IMR-90 (cell line): ENCODE measurements around the gene CEP72. TPM values are rescaled to one million over a fixed set of nuclear protein-coding genes. Genes with fewer than 3 reads are reported as not detected.

Experiments
- ATAC-seq: fragments of 200-7000 bp; cut with Tn5 transposase; 2 replicates; pipeline ENCODE4 v1.9.1; 2020; ENCODE audit warnings: low read depth, mild to moderate bottlenecking, moderate library complexity
- BruUV-seq: library from RNA; stranded (reverse); fragments of 400-500 nt; replicated peaks from 2 replicates; lab custom pipeline; 2021; lab: Mats Ljungman, UMichigan
- CTCF ChIA-PET: fragments of 300-600 bp; formaldehyde crosslinking; extraction: SDS; loops from one replicate; lab custom pipeline; 2021; ENCODE audit warnings: antibody characterized with exemption; lab: Yijun Ruan, JAX
- POLR2A ChIA-PET: fragments of 300-600 bp; sonication (Branson Sonifier 250); formaldehyde crosslinking; loops from one replicate; lab custom pipeline; 2022; ENCODE audit warnings: antibody characterized with exemption; ENCODE audit not compliant: unreplicated experiment; lab: Charles Lee
- DNase-seq: peaks from one replicate; pipeline ENCODE4 v3.0.0; 2013
- H2AFZ ChIP-seq: replicated peaks from 2 replicates; pipeline ENCODE3; 2013; ENCODE audit warnings: low read length, mild to moderate bottlenecking; ENCODE audit not compliant: poor library complexity
- H2AK5ac ChIP-seq: 2 replicates; pipeline ENCODE4 v1.6.1; 2013; ENCODE audit warnings: low read depth, low read length, inconsistent platforms
- H2AK9ac ChIP-seq: replicated peaks from 2 replicates; pipeline ENCODE3; 2013; ENCODE audit warnings: mild to moderate bottlenecking, low read depth, low read length, moderate library complexity; ENCODE audit not compliant: poor library complexity
- H2BK120ac ChIP-seq: 2 replicates; pipeline ENCODE4 v1.6.1; 2013; ENCODE audit warnings: low read depth, low read length, inconsistent platforms
- H2BK15ac ChIP-seq: 3 replicates; pipeline ENCODE4 v1.6.1; 2013; ENCODE audit warnings: low read depth, low read length, inconsistent platforms
- H2BK20ac ChIP-seq: 2 replicates; pipeline ENCODE4 v1.6.1; 2013; ENCODE audit warnings: low read depth, mild to moderate bottlenecking, inconsistent platforms, low read length, moderate library complexity
- H2BK5ac ChIP-seq: 2 replicates; pipeline ENCODE4 v1.6.1; 2013; ENCODE audit warnings: mild to moderate bottlenecking, low read depth, low read length, inconsistent platforms; ENCODE audit not compliant: poor library complexity, severe bottlenecking
- H3K14ac ChIP-seq: replicated peaks from 2 replicates; pipeline ENCODE4 v1.6.1; 2013; ENCODE audit warnings: low read depth, low read length, inconsistent platforms
- H3K18ac ChIP-seq: 2 replicates; pipeline ENCODE4 v1.6.1; 2013; ENCODE audit warnings: low read depth, low read length, control low read depth
- H3K23ac ChIP-seq: 2 replicates; pipeline ENCODE4 v1.6.1; 2013; ENCODE audit warnings: low read depth, low read length, inconsistent platforms
- H3K27ac ChIP-seq: 2 replicates; pipeline ENCODE4 v1.5.1; 2013; ENCODE audit warnings: mild to moderate bottlenecking, control low read depth, low read length; ENCODE audit not compliant: insufficient read depth
- H3K27me3 ChIP-seq: 2 replicates; pipeline ENCODE4 v1.6.1; 2013; ENCODE audit warnings: low read length; ENCODE audit not compliant: control insufficient read depth, insufficient read depth
- H3K36me3 ChIP-seq: 2 replicates; pipeline ENCODE4 v1.6.1; 2013; ENCODE audit warnings: low read length, mixed read lengths; ENCODE audit not compliant: control insufficient read depth, insufficient read depth
- H3K4ac ChIP-seq: 2 replicates; pipeline ENCODE4 v1.6.1; 2013; ENCODE audit warnings: low read depth, low read length, inconsistent platforms
- H3K4me1 ChIP-seq: 2 replicates; pipeline ENCODE4 v1.6.1; 2013; ENCODE audit warnings: low read length, mixed read lengths; ENCODE audit not compliant: control insufficient read depth, insufficient read depth
- H3K4me2 ChIP-seq: 2 replicates; pipeline ENCODE4 v1.6.1; 2013; ENCODE audit warnings: low read depth, mild to moderate bottlenecking, control low read depth, low read length, moderate library complexity
- H3K4me3 ChIP-seq: 2 replicates; pipeline ENCODE4 v1.5.1; 2013; ENCODE audit warnings: low read depth, mild to moderate bottlenecking, control low read depth, low read length, moderate library complexity; ENCODE audit not compliant: insufficient read depth
- H3K56ac ChIP-seq: 2 replicates; pipeline ENCODE4 v1.6.1; 2013; ENCODE audit warnings: low read length, inconsistent platforms; ENCODE audit not compliant: insufficient read depth; ENCODE audit errors: extremely low read depth
- H3K79me1 ChIP-seq, 2 experiments: 2 replicates each; pipeline ENCODE4 v1.6.1; 2013; ENCODE audit warnings: low read length in 2 of 2, inconsistent platforms in 1 of 2, low read depth in 1 of 2
- H3K9ac ChIP-seq: 2 replicates; pipeline ENCODE4 v1.6.1; 2013; ENCODE audit warnings: low read depth, low read length, control low read depth
- H3K9me1 ChIP-seq: 2 replicates; pipeline ENCODE4 v1.6.1; 2013; ENCODE audit warnings: low read length, inconsistent platforms; ENCODE audit not compliant: insufficient read depth
- H3K9me3 ChIP-seq: 2 replicates; pipeline ENCODE4 v1.6.1; 2013; ENCODE audit warnings: low read length; ENCODE audit not compliant: control insufficient read depth, insufficient read depth
- H4K20me1 ChIP-seq: 2 replicates; pipeline ENCODE4 v1.6.1; 2013; ENCODE audit warnings: low read length, inconsistent platforms; ENCODE audit not compliant: insufficient read depth
- H4K5ac ChIP-seq: 2 replicates; pipeline ENCODE4 v1.6.1; 2013; ENCODE audit warnings: mild to moderate bottlenecking, low read depth, low read length, control low read depth
- H4K8ac ChIP-seq, 2 experiments: 2 replicates each; pipeline ENCODE4 v1.6.1; 2013; ENCODE audit warnings: low read depth in 2 of 2, low read length in 2 of 2, control low read depth in 1 of 2, inconsistent platforms in 1 of 2
- H4K91ac ChIP-seq: 2 replicates; pipeline ENCODE4 v1.6.1; 2013; ENCODE audit warnings: low read depth, low read length, inconsistent platforms; ENCODE audit not compliant: insufficient read depth
- MXI1 ChIP-seq: IDR thresholded peaks from 2 replicates; pipeline ENCODE4 v1.6.1; 2012; ENCODE audit warnings: low read depth, mild to moderate bottlenecking, low read length, moderate library complexity, borderline replicate concordance
- POLR2A ChIP-seq: IDR thresholded peaks from 2 replicates; pipeline ENCODE4 v1.6.1; 2012; ENCODE audit warnings: mild to moderate bottlenecking, low read depth, low read length
- RAD21 ChIP-seq: IDR thresholded peaks from 2 replicates; pipeline ENCODE4 v1.6.1; 2012; ENCODE audit warnings: low read length, improper control_type of control experiment
- WGBS, 2 experiments: methylation state at CpG; one replicate each; pipeline versions ENCODE4 v1.1.5 to v1.1.7; 2013; ENCODE audit warnings: missing lambda C conversion rate in 2 of 2; ENCODE audit not compliant: insufficient read length in 1 of 2; ENCODE audit errors: extremely low coverage in 2 of 2; 5-methylcytosine and 5-hydroxymethylcytosine counted together
- dilution Hi-C: fragments of 300-500 bp; cut with HindIII; formaldehyde crosslinking; loops from one replicate; pipeline ENCODE4 v1.14.3; 2018; ENCODE audit warnings: low sequenced_read_pairs; ENCODE audit not compliant: unreplicated experiment
- in situ Hi-C: fragments of 300-500 bp; cut with MboI; formaldehyde crosslinking; loops from 3 replicates; pipeline ENCODE4 v1.14.3; 2019; ENCODE audit warnings: low sequenced_read_pairs, inconsistent platforms, mixed read lengths
- intact Hi-C: fragments of 100-400 bp; cut with micrococcal nuclease; formaldehyde crosslinking; loops from 2 replicates; pipeline ENCODE4 v1.10.0; 2022
- polyA plus RNA-seq, 3 experiments: library from polyadenylated mRNA; depleted of rRNA; stranded (reverse); fragments of >200 nt; gene quantifications; 2 replicates each; pipeline ENCODE4 v1.2.3, GENCODE V29; 2012; ENCODE audit warnings: low replicate concordance in 1 of 3
- total RNA-seq: library from RNA; depleted of rRNA; stranded (reverse); fragments of >200 nt; gene quantifications from 2 replicates; pipeline ENCODE4 v1.2.3, GENCODE V29; 2012

CEP72 gene
- total and polyA plus RNA-seq, 2 of the 4 experiments (the other 2 are of a cell fraction), result 2.9 to 4.3 TPM

- Histone ChIP-seq H3K18ac (no peak overlapping the region), H3K9me1 (no peaks in the 10 kb centered on the region), H2BK120ac (no peak overlapping the region), H3K36me3 (no peaks in the 10 kb centered on the region), H3K9me3 (no peaks in the 10 kb centered on the region), H4K8ac (no peak overlapping the region), H3K4me3 (no peak overlapping the region), H3K27me3 (peaks cover 15% of the 10 kb centered on the region; the same call in 1 of the 2 replicates), H3K4me2 (peak overlapping the region; percentile 80), H2BK15ac (no peak overlapping the region), H4K5ac (no peak overlapping the region), H2AFZ (peak overlapping the region; percentile 23), H2BK20ac (no peak overlapping the region), H3K9ac (no peak overlapping the region), H4K20me1 (no peaks in the 10 kb centered on the region), H3K23ac (no peak overlapping the region), H3K27ac (no peak overlapping the region), H2BK5ac (no peak overlapping the region), H3K4ac (no peak overlapping the region), H2AK5ac (no peak overlapping the region), H3K4me1 (no peaks in the 10 kb centered on the region; the same call in 1 of the 2 replicates), H3K56ac (no peak overlapping the region), H3K14ac (no peak overlapping the region), H4K91ac (no peak overlapping the region), H2AK9ac (peak overlapping the region; percentile 10), H3K79me1 (no peaks in the 10 kb centered on the region)
- in situ Hi-C loops, result loop anchor here (5.0 kb wide), 1 partner anchor 230 kb away; no protein-coding TSS in a partner anchor
- no TSS peak for BruUV-seq
- intact Hi-C loops, result no loop called here
- 20% methylated on average over 3 of the region's 27 CpGs; no CpG with 5 or more reads in 1 of the 2 experiments for WGBS, 2 experiments
- DNase-seq, result peak; percentile 68
- POLR2A ChIA-PET, result no interaction called here
- TF ChIP-seq MXI1 (peak; percentile 57; the same call in 1 of the 2 replicates), POLR2A (no peak), RAD21 (no peak)
- 0 out of 2 replicates have a peak, but pooled peaks have one; percentile 5 for ATAC-seq
- CTCF ChIA-PET, result no interaction called here
- dilution Hi-C loops, result no loop called here
Measured at GRCh38 chr5:672329-673160, 60.4 kb downstream of the CEP72 start.
